Activated CD8-positive, alpha-beta memory T cell treated with anti-CD3 and anti-CD28 coated beads for 36 hours (primary cell): ENCODE measurements around the gene MS4A6E. TPM values are rescaled to one million over a fixed set of nuclear protein-coding genes. Genes with fewer than 3 reads are reported as not detected.
"Not testable (repeated sequence)": the region's sequence is repeated elsewhere in the genome, so short reads cannot be mapped to it uniquely, and the experiment has no call there.

ENCODE experiments used
- CTCF ChIA-PET: fragments of 350-600 bp; sonication (Branson Sonifier 250); formaldehyde crosslinking; loops from one replicate; lab custom pipeline; 2021; ENCODE audit warnings: antibody characterized with exemption; lab: Charles Lee
- POLR2A ChIA-PET: fragments of 350-600 bp; sonication (Branson Sonifier 250); formaldehyde crosslinking; loops from one replicate; lab custom pipeline; 2021; ENCODE audit warnings: antibody characterized with exemption; lab: Charles Lee
- total RNA-seq, 2 experiments: library from RNA; stranded (reverse); gene quantifications; one replicate each; pipeline ENCODE4 v1.2.3, GENCODE V29; 2021

The MS4A6E gene
- not detected for total RNA-seq

GRCh38 chr11:60326955-60327354 lies at the start of gene MS4A6E:
TSS of gene MS4A6E (plus strand) at chr11:60327255. CDS start at chr11:60334896, 7,641 bp downstream.
- CTCF ChIA-PET, result no interaction called here
- POLR2A ChIA-PET, result no interaction called here

- ChIA-PET POLR2A (no interaction called here), CTCF (no interaction called here)
Measured at GRCh38 chr11:60280412-60280811, 46.6 kb upstream of the MS4A6E start, which contains the start of gene MS4A4A. TSS of gene MS4A4A (plus strand) at chr11:60280666. CDS start at chr11:60280676, 10 bp downstream.

GRCh38 chr11:60281485-60281884 lies 45.6 kb upstream of the MS4A6E start:
- ChIA-PET POLR2A (no interaction called here), CTCF (no interaction called here)

- CTCF ChIA-PET, result no interaction called here
- POLR2A ChIA-PET, result no interaction called here
Measured at GRCh38 chr11:60282286-60282685, 44.8 kb upstream of the MS4A6E start.

GRCh38 chr11:60285411-60286126 lies 41.5 kb upstream of the MS4A6E start:
- CTCF ChIA-PET, result not testable (repeated sequence)

GRCh38 chr11:60288531-60288930 lies 38.5 kb upstream of the MS4A6E start:
- ChIA-PET POLR2A (no interaction called here), CTCF (no interaction called here)

More at GRCh38 chr11:60285411-60286126, 41.5 kb upstream of the MS4A6E start:
- POLR2A ChIA-PET, result not testable (repeated sequence)

- ChIA-PET POLR2A (no interaction called here), CTCF (no interaction called here)
Measured at GRCh38 chr11:60292145-60292544, 34.9 kb upstream of the MS4A6E start.

GRCh38 chr11:60301178-60301577 lies 25.9 kb upstream of the MS4A6E start:
- CTCF ChIA-PET, result no interaction called here
- POLR2A ChIA-PET, result no interaction called here

GRCh38 chr11:60301884-60302283 lies 25.2 kb upstream of the MS4A6E start:
- CTCF ChIA-PET, POLR2A ChIA-PET: not testable (repeated sequence)

- POLR2A ChIA-PET, result no interaction called here
- CTCF ChIA-PET, result no interaction called here
Measured at GRCh38 chr11:60303661-60304060, 23.4 kb upstream of the MS4A6E start.

GRCh38 chr11:60305906-60306619 lies 21.0 kb upstream of the MS4A6E start:
- ChIA-PET CTCF (no interaction called here), POLR2A (no interaction called here)

GRCh38 chr11:60307507-60308195 lies 19.4 kb upstream of the MS4A6E start:
- ChIA-PET POLR2A (no interaction called here), CTCF (no interaction called here)

- ChIA-PET CTCF (no interaction called here), POLR2A (no interaction called here)
Measured at GRCh38 chr11:60310407-60310998, 16.6 kb upstream of the MS4A6E start.

- ChIA-PET CTCF (interaction anchor here (1.1 kb wide), 1 partner anchor 19 kb away, joined by 3 read pairs; no protein-coding TSS in a partner anchor), POLR2A (no interaction called here)
Measured at GRCh38 chr11:60314635-60315321, 12.3 kb upstream of the MS4A6E start.

- POLR2A ChIA-PET, result no interaction called here
- CTCF ChIA-PET, result no interaction called here
Measured at GRCh38 chr11:60315871-60316270, 11.2 kb upstream of the MS4A6E start.

GRCh38 chr11:60316317-60316716 lies 10.7 kb upstream of the MS4A6E start:
- ChIA-PET POLR2A (no interaction called here), CTCF (no interaction called here)

- CTCF ChIA-PET, result no interaction called here
- POLR2A ChIA-PET, result no interaction called here
Measured at GRCh38 chr11:60318726-60319125, 8.3 kb upstream of the MS4A6E start.

- ChIA-PET CTCF (no interaction called here), POLR2A (no interaction called here)
Measured at GRCh38 chr11:60321051-60321450, 6.0 kb upstream of the MS4A6E start.

- CTCF ChIA-PET, result no interaction called here
Measured at GRCh38 chr11:60328460-60328859, 1.4 kb downstream of the MS4A6E start.

More at GRCh38 chr11:60328460-60328859, 1.4 kb downstream of the MS4A6E start:
- POLR2A ChIA-PET, result no interaction called here
